Endothelial cell of umbilical vein (primary cell): ENCODE data around the gene MAMDC2. TPM values are rescaled to one million over a fixed set of nuclear protein-coding genes. Genes with fewer than 3 reads are reported as not detected.
A peak's percentile ranks its signal among the peaks of the same experiment; 100 is the strongest.

Experiments used
- BruUV-seq: library from RNA; stranded (reverse); fragments of 400-500 nt; replicated peaks from 2 replicates; lab custom pipeline; 2021; lab: Mats Ljungman, UMichigan
- CTCF ChIA-PET: fragments of 300-600, 350-600 bp; sonication (Branson Sonifier 250); formaldehyde crosslinking; loops from one replicate; lab custom pipeline; 2021; ENCODE audit warnings: antibody characterized with exemption, inconsistent platforms; lab: Charles Lee
- POLR2A ChIA-PET: fragments of 300-600, 350-600 bp; sonication (Branson Sonifier 250); formaldehyde crosslinking; loops from one replicate; lab custom pipeline; 2021; ENCODE audit warnings: antibody characterized with exemption, inconsistent platforms; lab: Charles Lee
- DNase-seq: peaks from one replicate; pipeline ENCODE4 v3.0.0-alpha.2; 2011; ENCODE audit warnings: low read depth, low spot score
- FAIRE-seq: peaks from 2 replicates; lab custom pipeline; 2011; peaks lifted over from hg19 to GRCh38; lab: Jason Lieb, UNC
- H2AFZ ChIP-seq: 2 replicates; pipeline ENCODE4 v1.6.0; 2012; ENCODE audit warnings: low read depth, low read length, control low read depth, inconsistent platforms
- H3K27ac ChIP-seq: 2 replicates; pipeline ENCODE4 v1.5.1; 2011; ENCODE audit warnings: low read depth, mild to moderate bottlenecking, control low read depth, low read length, moderate library complexity; ENCODE audit not compliant: insufficient read depth
- H3K27me3 ChIP-seq, 2 experiments: 2 replicates each; pipeline versions ENCODE4 v1.6.0 to v1.6.1; 2011; ENCODE audit warnings: low read length in 2 of 2, mixed read lengths in 1 of 2; ENCODE audit not compliant: control insufficient read depth in 2 of 2, insufficient read depth in 2 of 2
- H3K36me3 ChIP-seq, 2 experiments: 2 replicates in 1 of 2; 3 replicates in 1 of 2; pipeline ENCODE4 v1.5.1; 2011; ENCODE audit warnings: low read length in 2 of 2, mild to moderate bottlenecking in 1 of 2, moderate library complexity in 1 of 2; ENCODE audit not compliant: control insufficient read depth in 2 of 2, insufficient read depth in 2 of 2; ENCODE audit errors: extremely low read depth in 1 of 2
- H3K4me1 ChIP-seq: 3 replicates; pipeline ENCODE4 v1.5.1; 2011; ENCODE audit warnings: mild to moderate bottlenecking, low read length; ENCODE audit not compliant: control insufficient read depth, insufficient read depth; ENCODE audit errors: extremely low read depth
- H3K4me2 ChIP-seq: 2 replicates; pipeline ENCODE4 v1.6.1; 2011; ENCODE audit warnings: low read length, control low read depth, mixed read lengths; ENCODE audit not compliant: insufficient read depth
- H3K4me3 ChIP-seq, 3 experiments: fragments of 200-600 bp in 1 of 3; sonication (generic), shearing (Covaris generic) in 1 of 3; replicated peaks in 1 of 3; 2 replicates each; pipeline ENCODE4 v1.5.1; 2011 to 2016; ENCODE audit warnings: control low read depth in 3 of 3, low read length in 3 of 3, mild to moderate bottlenecking in 2 of 3, inconsistent platforms in 1 of 3, low read depth in 1 of 3, moderate library complexity in 1 of 3; ENCODE audit not compliant: insufficient read depth in 1 of 3
- H3K79me2 ChIP-seq: 2 replicates; pipeline ENCODE4 v1.6.0; 2012; ENCODE audit warnings: low read length, inconsistent platforms; ENCODE audit not compliant: control insufficient read depth, insufficient read depth
- H3K9ac ChIP-seq: replicated peaks from 2 replicates; pipeline ENCODE3; 2011; ENCODE audit warnings: low read length, control low read depth; ENCODE audit not compliant: insufficient read depth; ENCODE audit errors: extremely low read depth
- H3K9me1 ChIP-seq: replicated peaks from 3 replicates; pipeline ENCODE4 v1.6.0; 2011; ENCODE audit warnings: mild to moderate bottlenecking, low read length; ENCODE audit not compliant: control insufficient read depth, insufficient read depth; ENCODE audit errors: extremely low read depth
- H3K9me3 ChIP-seq: replicated peaks from 2 replicates; pipeline ENCODE4 v1.5.1; 2012; ENCODE audit warnings: low read length, inconsistent platforms; ENCODE audit not compliant: control insufficient read depth, insufficient read depth
- H4K20me1 ChIP-seq: replicated peaks from 2 replicates; pipeline ENCODE3; 2011; ENCODE audit warnings: mild to moderate bottlenecking, low read length; ENCODE audit not compliant: control insufficient read depth, insufficient read depth; ENCODE audit errors: extremely low read depth
- EZH2 ChIP-seq: IDR thresholded peaks from 2 replicates; pipeline ENCODE4 v1.6.1; 2012; ENCODE audit warnings: borderline replicate concordance, low read depth, mild to moderate bottlenecking, moderate library complexity, low read length, inconsistent platforms; ENCODE audit not compliant: severe bottlenecking
- FOS ChIP-seq: IDR thresholded peaks from 2 replicates; pipeline ENCODE4 v1.6.1; 2011; ENCODE audit warnings: mild to moderate bottlenecking, low read length, moderate library complexity, borderline replicate concordance; ENCODE audit not compliant: insufficient read depth
- POLR2A ChIP-seq: IDR thresholded peaks from 2 replicates; pipeline ENCODE4 v1.6.1; 2012; ENCODE audit warnings: low read depth, mild to moderate bottlenecking, control low read depth, low read length
- dilution Hi-C: fragments of 300-500 bp; cut with MboI; formaldehyde crosslinking; loops from one replicate; pipeline ENCODE4 v1.15.0; 2019; ENCODE audit warnings: low sequenced_read_pairs; ENCODE audit not compliant: extremely low pct_ligation_motif_present
- intact Hi-C: fragments of 100-400 bp; cut with micrococcal nuclease; formaldehyde crosslinking; loops from one replicate; pipeline ENCODE4 v1.10.0; 2022
- polyA plus RNA-seq, 4 experiments: library from polyadenylated mRNA; depleted of rRNA in 3 of 4; stranded (reverse) in 3 of 4; unstranded in 1 of 4; fragments of >200 nt; gene quantifications; 2 replicates each; pipeline versions ENCODE4 v1.2.1 to v1.2.3, GENCODE V29; 2011 to 2012; ENCODE audit warnings: missing spikeins in 1 of 4
- total RNA-seq: library from RNA; stranded (reverse); gene quantifications from 2 replicates; pipeline ENCODE4 v1.2.3, GENCODE V29; 2021
- TF ChIP-seq, protein P1 (sequence below), 2 donors: IDR thresholded peaks; 1 replicate in 1 of 2; 2 replicates in 1 of 2; pipeline ENCODE4 v1.5.1; 2011; ENCODE audit warnings: low read length in 2 of 2, mild to moderate bottlenecking in 2 of 2, moderate library complexity in 2 of 2, control low read depth in 1 of 2, inconsistent platforms in 1 of 2, low read depth in 1 of 2; ENCODE audit not compliant: insufficient read depth in 1 of 2; ENCODE audit errors: extremely low read depth in 1 of 2
- TF ChIP-seq, protein P2 (sequence below): IDR thresholded peaks from 2 replicates; pipeline ENCODE4 v1.6.1; 2011; ENCODE audit not compliant: insufficient read depth, insufficient read length

The MAMDC2 gene
- total and polyA plus RNA-seq, 2 donors (not counting 3 experiments of a cell fraction or from before 2014, with no cell fraction given): 0.60 to 1.1 TPM

- H3K4me2 ChIP-seq: no peak overlapping the region
- H3K9me1 ChIP-seq: no peaks in the 10 kb centered on the region
- H3K4me1 ChIP-seq: peaks cover 19% of the 10 kb centered on the region
- BruUV-seq: no TSS peak
- ChIA-PET POLR2A (no interaction called here), CTCF (interaction anchor here (0.5 to 8.2 kb wide), 53 partner anchors 10 to 691 kb away, joined by 3 to 597 read pairs (median 5); partner anchors contain the start of genes APBA1 and MAMDC2)
- H3K79me2 ChIP-seq: no peaks in the 10 kb centered on the region
- FAIRE-seq (no peak), DNase-seq (peak; percentile 70)
- intact Hi-C loops (loop anchor here (2.0 to 5.0 kb wide), 5 partner anchors 114 to 701 kb away; partner anchors contain the start of gene APBA1), dilution Hi-C loops (loop anchor here (25.0 kb wide), 1 partner anchor 151 kb away; no protein-coding TSS in a partner anchor)
- no peaks in the 10 kb centered on the region for H4K20me1 ChIP-seq
- peaks cover 0 to 3% of the 10 kb centered on the region in 2 experiments for H3K27me3 ChIP-seq
- H2AFZ ChIP-seq: peak overlapping the region; percentile 36
- H3K9ac ChIP-seq: no peak overlapping the region
- H3K27ac ChIP-seq: no peak overlapping the region
- H3K36me3 ChIP-seq: no peaks in the 10 kb centered on the region
- H3K9me3 ChIP-seq: no peaks in the 10 kb centered on the region
- H3K4me3 ChIP-seq: no peak overlapping the region
- TF ChIP-seq, protein P1, sequence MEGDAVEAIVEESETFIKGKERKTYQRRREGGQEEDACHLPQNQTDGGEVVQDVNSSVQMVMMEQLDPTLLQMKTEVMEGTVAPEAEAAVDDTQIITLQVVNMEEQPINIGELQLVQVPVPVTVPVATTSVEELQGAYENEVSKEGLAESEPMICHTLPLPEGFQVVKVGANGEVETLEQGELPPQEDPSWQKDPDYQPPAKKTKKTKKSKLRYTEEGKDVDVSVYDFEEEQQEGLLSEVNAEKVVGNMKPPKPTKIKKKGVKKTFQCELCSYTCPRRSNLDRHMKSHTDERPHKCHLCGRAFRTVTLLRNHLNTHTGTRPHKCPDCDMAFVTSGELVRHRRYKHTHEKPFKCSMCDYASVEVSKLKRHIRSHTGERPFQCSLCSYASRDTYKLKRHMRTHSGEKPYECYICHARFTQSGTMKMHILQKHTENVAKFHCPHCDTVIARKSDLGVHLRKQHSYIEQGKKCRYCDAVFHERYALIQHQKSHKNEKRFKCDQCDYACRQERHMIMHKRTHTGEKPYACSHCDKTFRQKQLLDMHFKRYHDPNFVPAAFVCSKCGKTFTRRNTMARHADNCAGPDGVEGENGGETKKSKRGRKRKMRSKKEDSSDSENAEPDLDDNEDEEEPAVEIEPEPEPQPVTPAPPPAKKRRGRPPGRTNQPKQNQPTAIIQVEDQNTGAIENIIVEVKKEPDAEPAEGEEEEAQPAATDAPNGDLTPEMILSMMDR (IDR thresholded peaks at IDR 0.05; ENCODE audit: extremely low read depth in 1 of 2, insufficient read depth in 1 of 2, low read depth in 1 of 2, low read length in 2 of 2): peak; percentile 85
- TF ChIP-seq, protein P2, sequence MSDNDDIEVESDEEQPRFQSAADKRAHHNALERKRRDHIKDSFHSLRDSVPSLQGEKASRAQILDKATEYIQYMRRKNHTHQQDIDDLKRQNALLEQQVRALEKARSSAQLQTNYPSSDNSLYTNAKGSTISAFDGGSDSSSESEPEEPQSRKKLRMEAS: no peak
Measured at GRCh38 chr9:70113403-70114022, 69.9 kb downstream of the MAMDC2 start.

- no peaks in the 10 kb centered on the region for H3K79me2 ChIP-seq
- no peak for FAIRE-seq
- H3K4me3 ChIP-seq: no peak overlapping the region
- DNase-seq: no peak
- CTCF ChIA-PET: interaction anchor here (1.8 to 8.2 kb wide), 9 partner anchors 8 to 487 kb away, joined by 4 to 597 read pairs (median 38); partner anchors contain the start of gene MAMDC2
- H3K4me2 ChIP-seq: no peak overlapping the region
- no peak overlapping the region for H3K27ac ChIP-seq
- TF ChIP-seq FOS (no peak), POLR2A (no peak), EZH2 (no peak)
- TF ChIP-seq, protein P2: no peak
- H3K9me1 ChIP-seq: no peaks in the 10 kb centered on the region
- POLR2A ChIA-PET: no interaction called here
- no peaks in the 10 kb centered on the region for H3K9me3 ChIP-seq
- dilution Hi-C loops (loop anchor here (25.0 kb wide), 1 partner anchor 153 kb away; no protein-coding TSS in a partner anchor), intact Hi-C loops (loop anchor here (5.0 kb wide), 4 partner anchors 112 to 703 kb away; partner anchors contain the start of gene APBA1)
- H2AFZ ChIP-seq: no peak overlapping the region
- BruUV-seq: no TSS peak
- peaks cover 19% of the 10 kb centered on the region for H3K4me1 ChIP-seq
- no peaks in the 10 kb centered on the region for H3K36me3 ChIP-seq
- H3K9ac ChIP-seq: no peak overlapping the region
- no peaks in the 10 kb centered on the region for H3K27me3 ChIP-seq
- H4K20me1 ChIP-seq: no peaks in the 10 kb centered on the region
Measured at GRCh38 chr9:70114898-70115297, 71.2 kb downstream of the MAMDC2 start.
